T-cell (primary cell): ENCODE measurements around the gene EXO1. TPM values are rescaled to one million over a fixed set of nuclear protein-coding genes. Genes with fewer than 3 reads are reported as not detected.

Experiments
- ATAC-seq, 4 experiments: fragments of 200-7000 bp in 3 of 4; fragments of 150-1000 bp in 1 of 4; cut with Tn5 transposase; replicated peaks in 1 of 4; 1 replicate in 3 of 4; 2 replicates in 1 of 4; pipeline ENCODE4 v1.10.0; 2021; ENCODE audit warnings: moderate library complexity in 3 of 4, mild to moderate bottlenecking in 2 of 4, moderate number of reproducible peaks in 1 of 4
- CTCF ChIA-PET, 2 donors: fragments of 300-600 bp; sonication (Branson Sonifier 250); formaldehyde crosslinking; loops; one replicate each; lab custom pipeline; 2022; ENCODE audit warnings: antibody characterized with exemption in 2 of 2; lab: Charles Lee
- POLR2A ChIA-PET, 2 donors: fragments of 300-600 bp; sonication (Branson Sonifier 250); formaldehyde crosslinking; loops; one replicate each; lab custom pipeline; 2022; ENCODE audit warnings: antibody characterized with exemption in 2 of 2; lab: Charles Lee
- DNase-seq, 35 experiments: peaks; one replicate each; pipeline versions ENCODE4 v3.0.0 to v3.0.0-alpha.2; 2013 to 2023
- H3K27ac ChIP-seq: one replicate; pipeline ENCODE4 v1.5.1; 2013; ENCODE audit warnings: low read length
- H3K27me3 ChIP-seq, 2 experiments: replicated peaks in 1 of 2; 1 replicate in 1 of 2; 2 replicates in 1 of 2; pipeline versions ENCODE4 v1.6.1 to v1.7.0; 2013; ENCODE audit warnings: low read length in 1 of 2, mixed read lengths in 1 of 2; ENCODE audit not compliant: control insufficient read depth in 2 of 2, insufficient read depth in 2 of 2; ENCODE audit errors: extremely low read depth in 1 of 2
- H3K36me3 ChIP-seq, 2 donors: 1 replicate in 1 of 2; 2 replicates in 1 of 2; pipeline versions ENCODE4 v1.6.1 to v1.7.0; 2013; ENCODE audit warnings: low read length in 1 of 2; ENCODE audit not compliant: control insufficient read depth in 2 of 2, insufficient read depth in 1 of 2; ENCODE audit errors: extremely low read depth in 1 of 2
- H3K4me1 ChIP-seq, 2 experiments: 1 replicate in 1 of 2; 2 replicates in 1 of 2; pipeline versions ENCODE4 v1.6.1 to v1.7.0; 2013; ENCODE audit warnings: low read length in 2 of 2, mixed read lengths in 1 of 2; ENCODE audit not compliant: insufficient read depth in 2 of 2, control insufficient read depth in 1 of 2; ENCODE audit errors: extremely low read depth in 1 of 2
- H3K4me3 ChIP-seq, 2 donors: 1 replicate in 1 of 2; 2 replicates in 1 of 2; pipeline versions ENCODE4 v1.5.1 to v1.7.0; 2013; ENCODE audit warnings: mild to moderate bottlenecking in 2 of 2, low read length in 1 of 2, moderate library complexity in 1 of 2; ENCODE audit not compliant: control insufficient read depth in 1 of 2; ENCODE audit errors: extremely low read depth in 1 of 2
- H3K9me3 ChIP-seq: 2 replicates; pipeline ENCODE4 v1.7.0; 2013
- H3K27ac Mint-ChIP-seq, 2 donors: one replicate each; pipeline ENCODE4 v1.8.0; 2020 to 2021; ENCODE audit warnings: mild to moderate bottlenecking in 2 of 2, mixed read lengths in 2 of 2
- H3K27me3 Mint-ChIP-seq, 2 donors: one replicate each; pipeline ENCODE4 v1.8.0; 2021 to 2022; ENCODE audit warnings: mixed read lengths in 2 of 2
- H3K36me3 Mint-ChIP-seq: one replicate; pipeline ENCODE4 v1.8.0; 2021; ENCODE audit warnings: mixed read lengths
- H3K4me1 Mint-ChIP-seq, 3 donors: one replicate each; pipeline ENCODE4 v1.8.0; 2020 to 2022; ENCODE audit warnings: mixed read lengths in 3 of 3, mild to moderate bottlenecking in 1 of 3
- H3K4me3 Mint-ChIP-seq, 3 donors: one replicate each; pipeline ENCODE4 v1.8.0; 2020 to 2022; ENCODE audit warnings: mild to moderate bottlenecking in 3 of 3, mixed read lengths in 3 of 3, moderate library complexity in 3 of 3
- H3K9me3 Mint-ChIP-seq, 3 donors: one replicate each; pipeline ENCODE4 v1.8.0; 2020 to 2022; ENCODE audit warnings: mixed read lengths in 3 of 3
- WGBS: methylation state at CpG from one replicate; pipeline ENCODE4 v1.1.5; 2013; ENCODE audit warnings: missing lambda C conversion rate; ENCODE audit not compliant: insufficient coverage; 5-methylcytosine and 5-hydroxymethylcytosine counted together
- total RNA-seq, 35 experiments: library from RNA in 6 of 35; stranded (reverse) in 6 of 35; fragments of 120-200 nt in 1 of 35; gene quantifications; one replicate each; pipeline versions ENCODE4 v1.2.1 to v1.2.4 and lab custom pipeline; 2013 to 2026

EXO1 gene
- total RNA-seq, 5 donors from 2014 or later (not counting 1 experiment from before 2014, with no cell fraction given): 0.41 to 2.7 (median 1.4) TPM

DNA sequence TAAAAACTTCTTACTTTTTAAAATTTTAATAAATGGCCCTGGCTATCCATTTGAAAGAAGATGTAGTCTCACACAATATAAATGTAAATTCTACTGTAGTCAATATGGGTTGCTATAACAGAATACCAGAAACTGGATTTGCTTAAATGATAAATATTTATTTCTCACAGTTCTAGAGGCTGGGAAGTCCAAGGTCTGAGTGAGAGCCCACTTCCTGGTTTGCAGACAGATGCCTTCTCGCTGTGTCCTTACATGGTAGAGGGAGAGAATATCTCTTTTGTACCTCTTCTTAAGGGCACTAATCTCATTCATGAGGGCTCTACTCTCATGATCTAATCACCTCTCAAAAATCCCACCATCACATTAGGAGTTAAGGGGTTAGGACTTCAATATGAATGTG, 35.2 kb downstream of the EXO1 start:
- Histone ChIP-seq H3K4me3 (no peak overlapping the region), H3K27ac (no peak overlapping the region), H3K36me3 (no peaks in the 10 kb centered on the region), H3K27me3 (no peaks in the 10 kb centered on the region), H3K9me3 (no peaks in the 10 kb centered on the region), H3K4me1 (no peaks in the 10 kb centered on the region)
- ChIA-PET CTCF (no interaction called here), POLR2A (no interaction called here)
- WGBS: no CpG with 5 or more reads among the region's 1 CpG
- H3K36me3 Mint-ChIP-seq: no peaks in the 10 kb centered on the region
- no peaks in the 10 kb centered on the region for H3K4me1 Mint-ChIP-seq
- H3K27ac Mint-ChIP-seq: no peak overlapping the region
- H3K9me3 Mint-ChIP-seq: peaks cover 0 to 8% (median 0%) of the 10 kb centered on the region in 3 donors
- H3K27me3 Mint-ChIP-seq: no peaks in the 10 kb centered on the region
- H3K4me3 Mint-ChIP-seq: no peak overlapping the region
- ATAC-seq (no peak), DNase-seq (no peak)

DNA sequence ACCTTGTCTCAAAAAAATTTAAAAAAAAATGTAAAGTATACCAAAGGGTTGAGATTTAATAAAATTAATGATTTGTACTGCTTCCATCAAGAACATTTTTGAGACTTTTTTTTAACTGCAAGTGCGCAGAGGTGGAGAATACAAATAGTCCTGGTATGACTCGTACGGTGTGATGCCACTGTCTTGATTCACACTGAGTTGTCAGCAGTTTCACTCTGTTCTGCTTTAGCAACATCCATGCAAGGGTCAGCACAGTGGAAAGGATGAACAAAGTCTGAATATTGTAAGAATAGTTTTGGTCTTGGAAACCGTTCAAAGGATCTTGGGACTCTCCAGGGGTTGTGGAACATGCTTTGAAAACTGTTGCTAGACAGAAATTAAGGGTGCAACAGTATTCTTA, 40.2 kb downstream of the EXO1 start:
- H3K36me3 Mint-ChIP-seq: no peaks in the 10 kb centered on the region
- H3K27me3 Mint-ChIP-seq: no peaks in the 10 kb centered on the region
- no peaks in the 10 kb centered on the region for H3K4me1 ChIP-seq
- CTCF ChIA-PET: no interaction called here
- no peak overlapping the region for H3K27ac ChIP-seq
- peaks cover 0 to 6% (median 0%) of the 10 kb centered on the region in 3 donors for H3K9me3 Mint-ChIP-seq
- H3K36me3 ChIP-seq: no peaks in the 10 kb centered on the region
- POLR2A ChIA-PET: no interaction called here
- H3K4me3 Mint-ChIP-seq: no peak overlapping the region
- 90% methylated on average over 4 of the region's 4 CpGs for WGBS
- H3K27ac Mint-ChIP-seq: no peak overlapping the region
- DNase-seq: no peak
- no peaks in the 10 kb centered on the region for H3K27me3 ChIP-seq
- no peaks in the 10 kb centered on the region for H3K4me1 Mint-ChIP-seq
- H3K4me3 ChIP-seq: no peak overlapping the region
- ATAC-seq: no peak
- H3K9me3 ChIP-seq: no peaks in the 10 kb centered on the region

DNA sequence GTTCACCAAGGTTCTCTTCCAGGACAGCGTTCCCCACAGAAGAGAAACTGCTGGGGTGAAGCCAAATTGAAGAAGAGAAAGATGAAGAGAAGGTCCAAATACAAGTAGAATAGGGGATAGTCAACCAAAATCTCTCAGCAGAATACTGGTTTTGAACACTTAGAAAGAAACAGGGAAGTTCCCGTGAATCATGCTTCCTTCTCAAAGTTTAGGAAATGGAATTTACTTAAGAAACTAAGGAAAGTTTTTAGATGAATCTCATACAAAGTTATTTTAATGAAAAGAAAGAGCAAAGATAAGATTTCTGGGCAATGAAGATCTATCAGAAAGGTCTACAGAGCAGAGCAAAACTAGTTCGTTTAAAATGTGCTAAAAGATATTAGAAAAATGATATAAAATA, 43.3 kb downstream of the EXO1 start:
- Mint-ChIP-seq H3K36me3 (no peaks in the 10 kb centered on the region), H3K9me3 (no peaks in the 10 kb centered on the region), H3K4me3 (no peak overlapping the region), H3K27ac (no peak overlapping the region), H3K4me1 (no peaks in the 10 kb centered on the region), H3K27me3 (no peaks in the 10 kb centered on the region)
- no peaks in the 10 kb centered on the region for H3K4me1 ChIP-seq
- ChIA-PET POLR2A (no interaction called here), CTCF (no interaction called here)
- no peak overlapping the region for H3K4me3 ChIP-seq
- no peak overlapping the region for H3K27ac ChIP-seq
- no peak for ATAC-seq
- H3K27me3 ChIP-seq: no peaks in the 10 kb centered on the region
- no peaks in the 10 kb centered on the region for H3K9me3 ChIP-seq
- no peaks in the 10 kb centered on the region for H3K36me3 ChIP-seq
- no peak for DNase-seq
- no CpG with 5 or more reads among the region's 3 CpGs for WGBS

DNA sequence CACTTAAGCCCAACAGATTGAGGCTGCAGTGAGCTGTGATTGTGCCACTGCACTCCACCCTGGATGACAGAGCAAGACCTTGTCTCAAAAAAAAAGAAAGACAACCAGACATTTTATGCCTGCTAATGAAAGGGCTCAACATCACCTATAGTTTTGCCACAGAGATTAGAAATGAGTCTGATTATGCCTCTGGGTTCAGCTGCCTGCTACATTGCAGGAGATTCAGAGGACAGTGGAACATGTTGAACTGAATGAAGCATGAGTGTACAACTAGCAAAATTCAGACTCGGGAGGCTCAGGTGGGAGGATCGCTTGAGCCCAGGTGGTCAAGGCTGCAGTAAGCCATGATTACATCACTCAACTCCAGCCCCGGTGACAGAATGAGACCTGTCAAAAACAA, 46.0 kb downstream of the EXO1 start:
- Mint-ChIP-seq H3K4me1 (no peaks in the 10 kb centered on the region), H3K36me3 (no peaks in the 10 kb centered on the region), H3K9me3 (no peaks in the 10 kb centered on the region), H3K27me3 (no peaks in the 10 kb centered on the region), H3K27ac (no peak overlapping the region), H3K4me3 (no peak overlapping the region)
- no peaks in the 10 kb centered on the region for H3K36me3 ChIP-seq
- no peak for ATAC-seq
- WGBS: 60% methylated on average over 2 of the region's 3 CpGs
- no peak for DNase-seq
- H3K4me3 ChIP-seq: no peak overlapping the region
- H3K27me3 ChIP-seq: no peaks in the 10 kb centered on the region
- H3K4me1 ChIP-seq: no peaks in the 10 kb centered on the region
- CTCF ChIA-PET: interaction anchor here in 1 of 2 donors (0.7 kb wide), 1 partner anchor 118 kb away, joined by 3 read pairs; no protein-coding TSS in a partner anchor
- POLR2A ChIA-PET: interaction anchor here in 1 of 2 donors (0.7 kb wide), 1 partner anchor 268 kb away, joined by 4 read pairs; no protein-coding TSS in a partner anchor
- no peak overlapping the region for H3K27ac ChIP-seq
- H3K9me3 ChIP-seq: no peaks in the 10 kb centered on the region

DNA sequence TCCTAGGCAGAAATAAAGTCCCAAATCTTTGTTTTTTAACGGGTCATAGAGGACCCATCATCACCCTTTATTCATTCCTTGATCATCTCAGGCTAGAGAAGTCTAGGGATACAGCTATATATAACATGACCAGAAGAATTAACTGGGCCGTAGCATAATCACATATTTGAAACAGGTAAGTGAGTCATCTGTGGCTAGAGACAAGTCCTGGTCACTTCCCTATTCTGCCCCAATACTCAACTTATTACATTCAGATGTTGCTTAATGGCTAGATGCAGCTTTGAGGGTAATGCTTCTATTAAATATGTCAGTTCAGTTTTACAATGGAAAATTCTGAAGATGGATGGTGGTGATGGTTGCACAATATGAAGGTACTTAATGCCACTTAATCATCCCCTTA, 47.0 kb downstream of the EXO1 start:
- ChIA-PET POLR2A (interaction anchor here in 1 of 2 donors (0.6 kb wide), 1 partner anchor 66 kb away, joined by 3 read pairs; no protein-coding TSS in a partner anchor), CTCF (interaction anchor here (0.6 to 1.2 kb wide), 3 partner anchors 29 to 284 kb away, joined by 3 to 9 read pairs (median 3); no protein-coding TSS in a partner anchor)
- Mint-ChIP-seq H3K36me3 (no peaks in the 10 kb centered on the region), H3K9me3 (no peaks in the 10 kb centered on the region), H3K4me3 (no peak overlapping the region), H3K4me1 (no peaks in the 10 kb centered on the region), H3K27ac (no peak overlapping the region), H3K27me3 (no peaks in the 10 kb centered on the region)
- ATAC-seq (no peak), DNase-seq (no peak)
- H3K4me3 ChIP-seq: no peak overlapping the region
- H3K27me3 ChIP-seq: no peaks in the 10 kb centered on the region
- no peaks in the 10 kb centered on the region for H3K4me1 ChIP-seq
- no peak overlapping the region for H3K27ac ChIP-seq
- H3K36me3 ChIP-seq: no peaks in the 10 kb centered on the region
- no peaks in the 10 kb centered on the region for H3K9me3 ChIP-seq
- WGBS: no CpG with 5 or more reads among the region's 2 CpGs

DNA sequence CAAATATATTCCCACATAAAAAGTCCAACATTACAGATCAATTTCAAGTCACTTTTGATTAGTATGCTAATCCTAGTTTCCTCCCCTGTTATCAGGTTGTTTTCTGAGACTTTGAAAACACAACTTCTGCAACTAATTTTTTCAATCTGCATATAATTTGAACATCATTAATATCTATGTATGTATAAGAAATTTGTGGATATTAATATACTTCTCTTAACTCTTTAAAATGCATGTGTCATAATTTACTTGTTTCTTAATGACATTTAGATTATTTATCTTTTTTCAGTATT, 48.6 kb downstream of the EXO1 start:
- no peak for ATAC-seq
- H3K27me3 Mint-ChIP-seq: no peaks in the 10 kb centered on the region
- no peak overlapping the region for H3K27ac Mint-ChIP-seq
- Histone ChIP-seq H3K27ac (no peak overlapping the region), H3K36me3 (no peaks in the 10 kb centered on the region), H3K4me1 (no peaks in the 10 kb centered on the region), H3K4me3 (no peak overlapping the region), H3K9me3 (no peaks in the 10 kb centered on the region), H3K27me3 (no peaks in the 10 kb centered on the region)
- H3K36me3 Mint-ChIP-seq: no peaks in the 10 kb centered on the region
- ChIA-PET POLR2A (no interaction called here), CTCF (no interaction called here)
- no peak for DNase-seq
- no peak overlapping the region for H3K4me3 Mint-ChIP-seq
- no peaks in the 10 kb centered on the region for H3K4me1 Mint-ChIP-seq
- H3K9me3 Mint-ChIP-seq: no peaks in the 10 kb centered on the region

DNA sequence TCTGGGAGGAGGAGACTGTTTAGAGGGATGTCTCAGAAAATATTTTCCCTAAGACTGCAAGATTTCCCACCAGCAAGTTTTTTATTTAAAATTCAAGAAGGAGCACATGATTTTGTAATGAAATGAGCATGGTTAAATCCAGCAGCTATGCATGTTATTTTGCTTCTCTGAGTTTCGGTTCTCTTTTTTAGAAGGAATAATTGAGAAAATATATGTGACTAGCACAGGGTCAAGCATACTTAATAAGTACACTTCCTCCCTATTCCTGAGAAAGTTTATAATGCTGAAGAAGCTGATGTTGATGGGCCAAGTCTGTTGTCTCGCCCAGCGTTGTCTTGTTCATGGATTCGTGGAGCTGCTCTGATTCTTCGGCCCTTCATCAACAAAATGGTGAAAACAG, 51.2 kb downstream of the EXO1 start:
- no peak for ATAC-seq
- H3K4me1 Mint-ChIP-seq: no peaks in the 10 kb centered on the region
- no CpG with 5 or more reads among the region's 5 CpGs for WGBS
- H3K36me3 Mint-ChIP-seq: no peaks in the 10 kb centered on the region
- H3K9me3 Mint-ChIP-seq: no peaks in the 10 kb centered on the region
- H3K9me3 ChIP-seq: no peaks in the 10 kb centered on the region
- H3K27ac ChIP-seq: no peak overlapping the region
- no peaks in the 10 kb centered on the region for H3K36me3 ChIP-seq
- H3K27me3 Mint-ChIP-seq: no peaks in the 10 kb centered on the region
- ChIA-PET CTCF (interaction anchor here in 1 of 2 donors (0.5 to 0.7 kb wide), 2 partner anchors 1190 to 1388 kb away, joined by 5 to 6 read pairs; no protein-coding TSS in a partner anchor), POLR2A (interaction anchor here in 1 of 2 donors (0.7 kb wide), 1 partner anchor 211 kb away, joined by 12 read pairs; no protein-coding TSS in a partner anchor)
- no peak for DNase-seq
- H3K27ac Mint-ChIP-seq: no peak overlapping the region
- no peaks in the 10 kb centered on the region for H3K27me3 ChIP-seq
- H3K4me1 ChIP-seq: no peaks in the 10 kb centered on the region
- H3K4me3 ChIP-seq: no peak overlapping the region
- no peak overlapping the region for H3K4me3 Mint-ChIP-seq
